ENCODE measurements around the gene AKR1D1. TPM values are rescaled to one million over a fixed set of nuclear protein-coding genes. Genes with fewer than 3 reads are reported as not detected.
"Not testable (repeated sequence)": the region's sequence is repeated elsewhere in the genome, so short reads cannot be mapped to it uniquely, and the experiment has no call there.

Gene AKR1D1
- total and polyA plus RNA-seq, 7 donors: not detected

- no peak overlapping the region for H3K4me3 ChIP-seq
- H3K27ac ChIP-seq: no peak overlapping the region
- H3K27me3 ChIP-seq: no peaks in the 10 kb centered on the region
- intact Hi-C loops (cut with DNase I): no loop called here
- TF ChIP-seq CTCF (IDR thresholded peaks at IDR 0.05) (no peak), EP300 (IDR thresholded peaks at IDR 0.05) (no peak), POLR2AphosphoS5 (IDR thresholded peaks at IDR 0.05) (no peak), POLR2A (IDR thresholded peaks at IDR 0.05) (no peak)
- H3K36me3 ChIP-seq: no peaks in the 10 kb centered on the region
- DNase-seq: no peak
- no peaks in the 10 kb centered on the region for H3K4me1 ChIP-seq
- H3K9me3 ChIP-seq: peaks cover 0 to 3% (median 0%) of the 10 kb centered on the region in 4 donors
- WGBS, 2 donors: 82 to 90% methylated on average over 2 of the region's 2 CpGs
Observed at GRCh38 chr7:138070908-138071307, 5.4 kb upstream of the AKR1D1 start.

- TF ChIP-seq CTCF (IDR thresholded peaks at IDR 0.05): no peak
- TF ChIP-seq POLR2AphosphoS5 (IDR thresholded peaks at IDR 0.05): no peak
- TF ChIP-seq POLR2A (IDR thresholded peaks at IDR 0.05): no peak
- TF ChIP-seq EP300 (IDR thresholded peaks at IDR 0.05): no peak
- intact Hi-C loops (cut with DNase I): no loop called here
- no peak for DNase-seq
- no peaks in the 10 kb centered on the region for H3K36me3 ChIP-seq
- H3K4me1 ChIP-seq: no peaks in the 10 kb centered on the region
- 90% methylated on average over 2 of the region's 2 CpGs for WGBS, 2 donors
- no peak overlapping the region for H3K27ac ChIP-seq
- peaks cover 0 to 3% (median 0%) of the 10 kb centered on the region in 4 donors for H3K9me3 ChIP-seq
- no peaks in the 10 kb centered on the region for H3K27me3 ChIP-seq
- H3K4me3 ChIP-seq: no peak overlapping the region
Observed at GRCh38 chr7:138072726-138073125, 3.5 kb upstream of the AKR1D1 start.

GRCh38 chr7:138074121-138074520 lies 2.1 kb upstream of the AKR1D1 start:
- intact Hi-C loops (cut with DNase I): no loop called here
- Histone ChIP-seq H3K36me3 (no peaks in the 10 kb centered on the region), H3K9me3 (peaks cover 0 to 3% (median 0%) of the 10 kb centered on the region in 4 donors), H3K4me1 (no peaks in the 10 kb centered on the region), H3K27me3 (no peaks in the 10 kb centered on the region), H3K27ac (no peak overlapping the region), H3K4me3 (no peak overlapping the region)
- DNase-seq: no peak
- TF ChIP-seq EP300 (IDR thresholded peaks at IDR 0.05) (no peak), CTCF (IDR thresholded peaks at IDR 0.05) (no peak), POLR2A (IDR thresholded peaks at IDR 0.05) (no peak), POLR2AphosphoS5 (IDR thresholded peaks at IDR 0.05) (no peak)
- 57 to 78% methylated on average over 2 of the region's 2 CpGs for WGBS, 2 donors

- H3K9me3 ChIP-seq: peaks cover 0 to 3% (median 0%) of the 10 kb centered on the region in 4 donors
- H3K4me3 ChIP-seq: no peak overlapping the region
- 50 to 54% methylated on average over 1 of the region's 1 CpG for WGBS, 2 donors
- intact Hi-C loops (cut with DNase I): no loop called here
- no peak overlapping the region for H3K27ac ChIP-seq
- no peaks in the 10 kb centered on the region for H3K4me1 ChIP-seq
- DNase-seq: no peak
- H3K27me3 ChIP-seq: no peaks in the 10 kb centered on the region
- H3K36me3 ChIP-seq: no peaks in the 10 kb centered on the region
- no peak for TF ChIP-seq POLR2AphosphoS5 (IDR thresholded peaks at IDR 0.05)
- TF ChIP-seq CTCF (IDR thresholded peaks at IDR 0.05): no peak
- no peak for TF ChIP-seq EP300 (IDR thresholded peaks at IDR 0.05)
- TF ChIP-seq POLR2A (IDR thresholded peaks at IDR 0.05): no peak
Observed at GRCh38 chr7:138074540-138074939, 1.7 kb upstream of the AKR1D1 start.

GRCh38 chr7:138075350-138075749 lies 909 bp upstream of the AKR1D1 start:
- H3K4me3 ChIP-seq: no peak overlapping the region
- intact Hi-C loops (cut with DNase I): no loop called here
- no peaks in the 10 kb centered on the region for H3K4me1 ChIP-seq
- no peak overlapping the region for H3K27ac ChIP-seq
- H3K9me3 ChIP-seq: peaks cover 0 to 3% (median 0%) of the 10 kb centered on the region in 4 donors
- H3K27me3 ChIP-seq: no peaks in the 10 kb centered on the region
- H3K36me3 ChIP-seq: no peaks in the 10 kb centered on the region
- TF ChIP-seq POLR2A (IDR thresholded peaks at IDR 0.05): no peak
- no peak for TF ChIP-seq EP300 (IDR thresholded peaks at IDR 0.05)
- TF ChIP-seq POLR2AphosphoS5 (IDR thresholded peaks at IDR 0.05): no peak
- DNase-seq: no peak
- WGBS, 2 donors: 75 to 90% methylated on average over 3 of the region's 3 CpGs

GRCh38 chr7:138075786-138076185 lies 473 bp upstream of the AKR1D1 start:
- H3K4me3 ChIP-seq; H3K36me3 ChIP-seq; DNase-seq; intact Hi-C loops (cut with DNase I); H3K9me3 ChIP-seq; H3K4me1 ChIP-seq; H3K27me3 ChIP-seq; H3K27ac ChIP-seq: not testable (repeated sequence)
- 93 to 100% methylated on average over 1 of the region's 1 CpG for WGBS, 2 donors
